GM18517 (cell line): ENCODE measurements around the gene DDIT3.
"Not testable (repeated sequence)": the region's sequence is repeated elsewhere in the genome, so short reads cannot be mapped to it uniquely, and the experiment has no call there.

ENCODE experiments used
- ATAC-seq: cut with Tn5 transposase; IDR thresholded peaks from one replicate; pipeline ENCODE4 v1.9.1; 2021; ENCODE audit warnings: mild to moderate bottlenecking, moderate library complexity; ENCODE audit not compliant: unreplicated experiment

The DDIT3 gene

DNA sequence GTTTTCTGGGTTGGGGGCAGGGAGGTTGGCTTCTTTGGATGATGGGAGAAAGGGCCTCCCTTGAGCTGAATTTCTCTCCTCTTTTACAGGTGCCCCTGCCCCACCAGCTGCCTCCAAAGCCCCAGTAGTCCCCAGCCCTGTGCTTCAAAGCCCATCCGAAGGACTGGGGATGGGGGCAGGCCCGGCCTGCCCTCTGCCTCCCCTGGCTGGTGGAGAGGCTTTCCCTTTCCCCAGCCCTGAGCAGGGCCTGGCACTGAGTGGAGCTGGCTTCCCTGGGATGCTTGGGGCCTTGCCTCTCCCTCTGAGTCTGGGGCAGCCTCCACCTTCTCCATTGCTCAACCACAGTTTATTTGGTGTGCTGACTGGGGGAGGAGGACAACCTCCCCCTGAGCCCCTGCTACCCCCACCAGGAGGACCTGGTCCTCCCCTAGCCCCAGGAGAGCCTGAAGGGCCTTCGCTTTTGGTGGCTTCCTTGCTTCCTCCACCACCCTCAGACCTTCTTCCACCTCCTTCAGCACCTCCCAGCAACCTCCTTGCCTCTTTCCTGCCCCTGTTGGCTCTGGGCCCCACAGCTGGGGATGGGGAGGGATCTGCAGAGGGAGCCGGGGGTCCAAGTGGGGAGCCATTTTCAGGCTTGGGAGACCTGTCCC lies 6.3 kb upstream of the DDIT3 start:
- ATAC-seq: no peak

GRCh38 chr12:57525615-57526383 lies 5.5 kb upstream of the DDIT3 start:
- ATAC-seq: no peak

- ATAC-seq: no peak
Measured at GRCh38 chr12:57524814-57525614, 4.7 kb upstream of the DDIT3 start.

GRCh38 chr12:57523706-57524614 lies 3.6 kb upstream of the DDIT3 start:
- no peak for ATAC-seq

DNA sequence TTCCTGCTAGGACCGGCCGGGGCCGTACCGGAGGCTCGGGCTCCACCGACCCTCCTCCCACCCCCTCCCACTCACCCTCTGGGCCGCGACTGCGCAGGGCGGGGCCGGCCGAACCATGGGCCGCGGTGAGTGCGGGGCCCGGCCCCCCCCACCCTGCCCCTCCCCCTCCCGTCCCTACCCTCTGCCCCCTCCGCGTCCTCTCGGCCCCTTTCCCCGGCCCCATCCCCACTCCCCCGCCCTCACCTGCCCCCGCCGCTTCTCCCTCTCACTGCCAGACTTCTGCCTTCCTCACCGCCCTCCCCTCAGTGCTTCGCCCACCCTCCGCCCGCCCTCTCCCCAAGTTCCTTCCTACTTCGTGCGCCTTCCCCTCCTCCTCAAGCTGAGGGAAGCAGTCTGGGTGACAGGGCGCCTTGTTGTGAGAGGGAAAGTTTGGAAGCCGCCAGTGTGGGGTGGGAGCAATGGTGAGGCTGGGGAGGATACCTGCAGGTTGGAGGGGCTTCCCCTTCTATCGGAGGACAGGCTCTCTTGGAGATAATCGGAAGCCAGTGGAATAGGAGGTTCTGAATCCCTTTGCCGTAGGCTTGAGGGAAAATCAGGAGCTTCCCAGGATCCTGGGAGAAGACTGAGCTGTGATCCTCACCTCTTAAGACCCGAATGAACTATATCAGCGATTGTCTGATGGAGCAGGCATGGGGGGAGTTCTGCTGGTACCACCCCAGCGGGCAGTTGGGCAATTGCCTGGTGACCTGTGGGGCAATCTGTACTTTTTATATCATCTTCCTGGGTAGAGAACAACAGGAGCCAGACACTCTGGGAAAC lies 2.8 kb upstream of the DDIT3 start:
- ATAC-seq: no peak

DNA sequence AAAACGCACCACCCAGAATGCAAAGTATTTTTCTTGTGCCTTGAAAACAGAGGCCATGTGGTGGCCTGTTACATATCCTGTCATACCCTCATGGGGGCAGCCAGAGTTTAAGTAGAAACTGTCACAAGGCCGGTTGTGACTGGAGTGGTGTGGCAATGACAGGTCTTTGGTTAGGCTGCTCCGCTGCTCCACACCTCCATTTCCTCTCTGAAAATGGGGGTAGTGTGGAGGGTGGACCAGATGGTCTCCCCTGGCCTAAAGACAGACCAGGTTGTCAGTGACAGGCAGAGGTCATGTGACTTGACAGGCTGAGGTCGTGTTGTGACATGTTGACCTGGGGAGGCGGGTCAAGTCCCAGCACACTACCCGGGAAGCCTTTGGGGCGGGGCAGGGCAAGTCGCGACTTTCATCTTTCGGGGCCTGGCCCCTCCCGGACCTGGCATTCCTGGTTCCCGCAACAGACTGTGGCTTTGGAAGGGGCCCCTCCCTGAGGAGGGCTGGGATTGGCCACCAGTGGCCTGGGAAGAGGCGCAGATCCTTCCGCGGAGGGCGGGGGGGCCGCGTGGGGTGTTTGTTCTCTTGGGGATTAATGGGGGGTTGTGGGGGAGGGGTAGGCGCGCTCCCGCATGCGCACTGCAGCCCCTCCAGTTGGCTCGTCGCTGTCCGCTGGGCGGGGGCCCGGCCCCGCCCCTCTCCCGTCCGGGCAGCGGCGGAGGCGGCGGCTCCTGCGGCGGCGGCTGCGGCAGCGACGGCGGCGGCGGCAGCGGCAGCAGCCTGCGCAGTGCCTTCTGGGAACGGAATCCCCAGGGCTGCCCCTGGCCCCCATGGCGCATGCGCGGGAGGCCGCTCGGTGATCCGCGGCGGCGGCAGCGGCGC lies 1.9 kb upstream of the DDIT3 start, which contains the start of gene MBD6:
TSS of gene MBD6 (plus strand) at position 814 of the 876 bp plus-strand sequence. CDS start 1,480 bp downstream, outside the sequence.
- peak; percentile 48 for ATAC-seq

DNA sequence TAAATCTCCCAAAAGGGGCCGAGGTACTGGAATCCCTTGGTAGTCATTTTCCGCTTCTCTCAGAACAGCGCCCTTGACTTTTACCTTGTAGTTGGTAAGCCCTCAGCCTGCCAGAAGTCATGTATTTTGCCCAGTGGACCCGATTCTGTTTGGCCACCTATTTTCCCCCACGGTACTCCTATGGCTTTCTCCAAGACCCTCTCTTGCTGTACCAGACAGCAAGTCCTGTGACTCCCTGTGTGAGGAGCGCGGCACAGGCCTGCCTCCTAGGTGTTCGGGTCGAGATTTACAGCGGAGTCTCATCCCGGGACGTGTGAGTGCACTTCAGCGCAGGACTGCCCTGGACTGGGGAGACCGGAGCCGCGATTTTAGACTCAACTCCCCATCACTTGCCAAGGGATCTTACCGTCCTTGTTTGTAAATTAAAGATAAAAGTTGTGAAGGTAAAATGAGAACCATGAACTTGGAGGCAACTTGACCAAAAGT lies 1.3 kb upstream of the DDIT3 start:
- no peak for ATAC-seq

GRCh38 chr12:57519796-57520052 lies 590 bp downstream of the DDIT3 start:
- ATAC-seq: no peak

DNA sequence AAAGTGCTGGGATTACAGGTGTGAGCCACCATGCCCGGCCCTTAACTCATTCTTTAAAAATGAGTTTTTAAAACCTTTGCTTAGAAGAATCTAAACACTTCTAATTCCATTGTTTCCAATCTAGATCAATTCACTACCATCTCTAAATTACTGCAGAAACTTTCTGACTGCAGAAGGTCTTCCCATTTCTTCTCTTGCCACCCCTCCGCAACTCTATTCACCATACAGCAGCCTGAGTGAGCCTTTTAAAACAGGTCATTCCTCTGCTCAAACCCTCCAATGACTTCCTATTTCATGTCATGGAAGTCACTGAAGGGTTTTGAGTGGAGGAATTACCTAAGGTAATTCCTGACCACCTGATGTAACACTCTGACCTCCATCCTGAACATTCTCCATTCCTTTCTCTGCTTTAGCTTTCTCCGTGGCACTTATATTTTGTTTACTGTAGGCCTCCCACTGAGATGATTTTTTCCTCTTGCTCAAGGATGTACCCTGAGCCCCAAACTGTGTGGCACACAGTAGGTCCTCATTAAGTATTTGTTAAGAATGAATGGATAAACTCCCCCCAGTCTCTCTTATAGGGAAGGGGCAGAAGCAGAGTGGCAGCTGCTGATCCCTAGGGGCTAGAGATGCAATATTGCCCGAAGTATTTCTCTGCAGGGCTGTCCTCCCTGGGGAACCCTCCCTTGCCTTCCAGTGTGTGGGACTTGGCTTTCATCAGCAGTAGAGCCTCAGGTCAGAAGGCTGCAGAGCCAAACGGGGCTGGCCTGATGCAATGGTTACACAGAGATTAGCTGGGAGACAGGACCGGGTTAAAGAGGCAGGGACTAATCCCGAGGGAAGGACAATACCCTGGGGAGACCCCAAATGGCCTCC lies 1.2 kb downstream of the DDIT3 start:
- no peak for ATAC-seq

DNA sequence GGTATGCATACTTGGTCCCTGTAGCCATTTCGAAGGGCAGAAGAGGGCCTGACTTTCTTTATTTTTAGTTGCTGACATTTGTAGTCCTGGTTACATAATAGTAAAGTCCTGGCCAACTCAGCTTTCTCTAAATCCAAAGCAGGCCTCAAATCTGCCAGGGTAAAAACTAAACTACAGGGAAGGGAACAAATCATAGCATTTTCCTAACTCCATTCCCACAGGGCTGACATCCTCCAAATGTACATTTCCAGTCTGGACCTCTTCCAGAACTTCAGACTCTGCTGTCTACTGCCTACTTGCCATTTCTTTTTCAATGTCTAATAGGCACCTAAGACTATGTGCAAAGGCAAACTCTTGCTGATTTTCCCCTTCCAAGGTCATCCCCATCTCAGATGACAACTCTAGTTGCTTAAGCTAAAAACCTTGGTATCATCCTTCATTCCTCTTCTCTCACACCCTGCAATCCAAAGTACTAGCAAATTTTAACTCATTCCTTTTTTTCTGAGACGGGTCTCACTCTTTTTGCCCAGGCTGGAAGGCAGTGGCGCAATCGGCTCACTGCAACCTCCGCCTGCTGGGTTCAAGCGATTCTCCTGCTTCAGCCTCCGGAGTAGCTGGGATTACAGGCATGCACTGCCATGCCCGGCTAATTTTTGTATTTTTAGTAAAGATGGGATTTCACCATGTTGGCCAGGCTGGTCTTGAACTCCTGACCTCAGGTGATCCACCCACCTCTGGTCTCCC lies 2.0 kb downstream of the DDIT3 start:
- ATAC-seq: no peak

GRCh38 chr12:57517718-57518117 lies 2.6 kb downstream of the DDIT3 start:
- not testable (repeated sequence) for ATAC-seq

GRCh38 chr12:57517187-57517586 lies 3.1 kb downstream of the DDIT3 start:
- ATAC-seq: no peak

GRCh38 chr12:57516617-57517153 lies 3.6 kb downstream of the DDIT3 start:
- ATAC-seq: no peak

DNA sequence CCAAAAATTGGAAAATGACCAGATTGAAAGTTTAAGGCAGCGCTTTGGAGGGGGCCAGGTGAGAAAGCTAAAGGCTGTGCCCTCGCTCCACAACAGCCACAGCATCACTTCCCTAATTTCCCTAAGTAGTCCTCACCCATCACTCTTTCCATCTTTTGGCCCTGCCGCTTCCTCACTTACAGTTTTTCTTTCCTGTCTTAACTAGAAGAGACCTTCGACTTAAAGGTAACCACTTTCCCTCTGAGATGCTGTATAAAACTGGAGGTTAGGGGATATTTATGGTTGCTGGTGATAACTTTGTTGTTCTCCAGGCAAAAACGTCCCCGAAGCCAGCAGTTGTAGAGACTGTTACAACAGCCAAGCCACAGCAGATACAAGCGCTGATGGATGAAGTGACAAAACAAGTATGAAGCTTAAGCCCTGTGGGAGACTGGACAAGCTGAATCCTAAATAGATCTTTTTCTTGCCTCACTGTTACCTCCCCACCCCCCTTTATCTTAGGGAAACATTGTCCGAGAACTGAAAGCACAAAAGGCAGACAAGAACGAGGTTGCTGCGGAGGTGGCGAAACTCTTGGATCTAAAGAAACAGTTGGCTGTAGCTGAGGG lies 4.3 kb downstream of the DDIT3 start:
- no peak for ATAC-seq

DNA sequence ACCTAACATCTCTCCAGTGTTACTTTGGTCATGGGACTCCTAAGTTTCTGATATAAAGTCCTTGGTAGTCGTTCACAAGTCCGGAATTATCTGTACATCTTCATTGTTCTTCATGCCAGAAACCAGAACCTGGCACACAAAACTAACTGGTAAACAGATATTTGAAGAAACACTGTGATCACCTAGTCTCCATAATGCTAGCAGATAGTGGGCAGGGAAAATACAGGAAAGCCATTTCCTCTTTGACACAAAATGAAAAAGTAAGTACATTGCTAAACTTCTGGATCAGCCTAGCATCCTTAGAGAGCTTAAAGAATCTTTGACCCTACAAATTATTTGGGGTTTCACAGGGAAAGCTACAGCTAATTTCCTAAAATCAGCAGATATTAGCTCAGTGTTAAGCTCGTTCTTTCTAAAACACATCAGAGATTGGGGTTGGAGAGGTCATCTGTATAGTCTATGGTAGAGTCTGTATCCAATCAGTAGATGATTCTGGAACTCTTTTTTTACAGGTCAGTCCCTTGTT lies 4.8 kb downstream of the DDIT3 start:
- no peak for ATAC-seq

- ATAC-seq: no peak
Measured at GRCh38 chr12:57514720-57515407, 5.5 kb downstream of the DDIT3 start.
